NCI-H2081 treated with DMSO at 0.1 percent for 48 hours (cell line): ENCODE results near the gene EBI3.
"Not testable (repeated sequence)": the region's sequence is repeated elsewhere in the genome, so short reads cannot be mapped to it uniquely, and the experiment has no call there.

Experiments used
- DNase-seq: peaks from one replicate; lab custom pipeline; 2025; lab: John Stamatoyannopoulos, UW

Gene EBI3

GRCh38 chr19:4229179-4229931, at the start of gene EBI3:
Gene EBI3 (plus strand): TSS chr19:4229523. CDS start chr19:4229551, 28 bp downstream.
- DNase-seq: no peak

- no peak for DNase-seq
Measured at GRCh38 chr19:4181053-4181508, 48.2 kb upstream of the EBI3 start.

GRCh38 chr19:4182084-4182810, 47.1 kb upstream of the EBI3 start, which contains the start of the genes ANKRD24 and SIRT6:
Gene ANKRD24 (plus strand): TSS chr19:4182689. CDS start chr19:4186426, 3,737 bp downstream.
Gene SIRT6 (minus strand): TSS chr19:4182563. CDS start chr19:4182539, 24 bp downstream.
- peak; percentile 76 for DNase-seq

GRCh38 chr19:4183967-4184717, 45.2 kb upstream of the EBI3 start:
- DNase-seq: no peak

- DNase-seq: no peak
Measured at GRCh38 chr19:4184718-4185352, 44.5 kb upstream of the EBI3 start.

GRCh38 chr19:4185413-4186086, 43.8 kb upstream of the EBI3 start:
- DNase-seq: no peak

- DNase-seq: no peak
Measured at GRCh38 chr19:4186087-4186993, 43.0 kb upstream of the EBI3 start.

GRCh38 chr19:4187313-4188122, 41.8 kb upstream of the EBI3 start:
- no peak for DNase-seq

GRCh38 chr19:4189641-4190040, 39.7 kb upstream of the EBI3 start:
- no peak for DNase-seq

GRCh38 chr19:4192537-4192936, 36.8 kb upstream of the EBI3 start:
- DNase-seq: not testable (repeated sequence)

- DNase-seq: no peak
Measured at GRCh38 chr19:4194353-4194752, 35.0 kb upstream of the EBI3 start.

- no peak for DNase-seq
Measured at GRCh38 chr19:4196009-4196408, 33.3 kb upstream of the EBI3 start.

- no peak for DNase-seq
Measured at GRCh38 chr19:4196587-4197148, 32.7 kb upstream of the EBI3 start.

- DNase-seq: no peak
Measured at GRCh38 chr19:4197228-4197624, 32.1 kb upstream of the EBI3 start.

GRCh38 chr19:4197625-4198466, 31.5 kb upstream of the EBI3 start:
- no peak for DNase-seq

- DNase-seq: no peak
Measured at GRCh38 chr19:4198467-4199126, 30.7 kb upstream of the EBI3 start.

GRCh38 chr19:4199699-4200293, 29.5 kb upstream of the EBI3 start:
- DNase-seq: no peak
